CD4-positive, alpha-beta T cell (primary cell): ENCODE measurements around the gene CMTM5. TPM values are rescaled to one million over a fixed set of nuclear protein-coding genes. Genes with fewer than 3 reads are reported as not detected.
"Not testable (repeated sequence)": the region's sequence is repeated elsewhere in the genome, so short reads cannot be mapped to it uniquely, and the experiment has no call there.

Source experiments
- ATAC-seq: fragments of 200-7000 bp; cut with Tn5 transposase; one replicate; pipeline ENCODE4 v1.10.0; 2022; ENCODE audit warnings: mild to moderate bottlenecking; ENCODE audit not compliant: poor library complexity
- CTCF ChIA-PET: fragments of 350-600 bp; sonication (Branson Sonifier 250); formaldehyde crosslinking; loops from one replicate; lab custom pipeline; 2021; ENCODE audit warnings: antibody characterized with exemption, inconsistent platforms; lab: Charles Lee
- POLR2A ChIA-PET: fragments of 350-600 bp; sonication (Branson Sonifier 250); formaldehyde crosslinking; loops from one replicate; lab custom pipeline; 2021; ENCODE audit warnings: antibody characterized with exemption, inconsistent platforms; lab: Charles Lee
- DNase-seq, 14 experiments: peaks; one replicate each; pipeline ENCODE4 v3.0.0-alpha.2; 2013 to 2020; ENCODE audit warnings: mixed read lengths in 2 of 14
- H3K27ac ChIP-seq, 2 donors: one replicate each; pipeline versions ENCODE4 v1.5.1 to v1.7.0; 2013; ENCODE audit warnings: low read length in 2 of 2, low read depth in 1 of 2, mild to moderate bottlenecking in 1 of 2
- H3K27me3 ChIP-seq, 2 experiments: 1 replicate in 1 of 2; 2 replicates in 1 of 2; pipeline versions ENCODE4 v1.6.1 to v1.7.0; 2013; ENCODE audit warnings: low read length in 2 of 2, control low read depth in 1 of 2, mild to moderate bottlenecking in 1 of 2, moderate library complexity in 1 of 2; ENCODE audit not compliant: insufficient read depth in 2 of 2, control insufficient read depth in 1 of 2
- H3K36me3 ChIP-seq: one replicate; pipeline ENCODE4 v1.6.1; 2013; ENCODE audit warnings: low read length, control low read depth; ENCODE audit not compliant: insufficient read depth
- H3K4me1 ChIP-seq: one replicate; pipeline ENCODE4 v1.6.1; 2013; ENCODE audit warnings: low read length, control low read depth; ENCODE audit not compliant: insufficient read depth
- H3K4me3 ChIP-seq: one replicate; pipeline ENCODE4 v1.5.1; 2013; ENCODE audit warnings: mild to moderate bottlenecking, low read length, moderate library complexity
- H3K9me3 ChIP-seq, 2 experiments: 1 replicate in 1 of 2; 2 replicates in 1 of 2; pipeline versions ENCODE4 v1.6.1 to v1.7.0; 2013; ENCODE audit warnings: low read length in 2 of 2, mild to moderate bottlenecking in 2 of 2, control low read depth in 1 of 2, moderate library complexity in 1 of 2; ENCODE audit not compliant: control insufficient read depth in 1 of 2, insufficient read depth in 1 of 2
- H3K27ac Mint-ChIP-seq: one replicate; pipeline ENCODE4 v1.8.0; 2020; ENCODE audit warnings: mixed read lengths
- H3K27me3 Mint-ChIP-seq: one replicate; pipeline ENCODE4 v1.8.0; 2021; ENCODE audit warnings: mixed read lengths
- H3K36me3 Mint-ChIP-seq: one replicate; pipeline ENCODE4 v1.8.0; 2021; ENCODE audit warnings: low read depth, mixed read lengths
- H3K4me1 Mint-ChIP-seq: one replicate; pipeline ENCODE4 v1.8.0; 2021; ENCODE audit warnings: low read depth, mixed read lengths
- H3K4me3 Mint-ChIP-seq: one replicate; pipeline ENCODE4 v1.8.0; 2020; ENCODE audit warnings: mild to moderate bottlenecking, mixed read lengths
- H3K9me3 Mint-ChIP-seq: one replicate; pipeline ENCODE4 v1.8.0; 2020; ENCODE audit warnings: mixed read lengths
- intact Hi-C, 2 experiments: fragments of 100-400 bp; cut with DNase I in 1 of 2; cut with micrococcal nuclease in 1 of 2; formaldehyde crosslinking; loops; one replicate each; pipeline versions ENCODE4 v1.15.1 to v1.9.0; 2023 to 2025; cut with DNase I, micrococcal nuclease
- total RNA-seq, 174 experiments: library from RNA in 2 of 174; stranded (reverse) in 2 of 174; gene quantifications; one replicate each; pipeline ENCODE4 v1.2.3 and lab custom pipeline; 2021 to 2026
- TF ChIP-seq, protein P1 (sequence below): fragments of 200-600 bp; IDR thresholded peaks from one replicate; pipeline ENCODE4 v1.8.0; 2022; ENCODE audit warnings: antibody characterized with exemption, mild to moderate bottlenecking

The CMTM5 gene
- total RNA-seq, 2 experiments from 2014 or later = not detected

- H3K4me1 Mint-ChIP-seq = no peaks in the 10 kb centered on the region
- POLR2A ChIA-PET = no interaction called here
- no peak for ATAC-seq
- DNase-seq = no peak
- Histone ChIP-seq H3K9me3 (no peaks in the 10 kb centered on the region), H3K4me1 (no peaks in the 10 kb centered on the region), H3K36me3 (no peaks in the 10 kb centered on the region), H3K4me3 (no peak overlapping the region), H3K27me3 (peaks cover 0 to 6% of the 10 kb centered on the region in 2 experiments), H3K27ac (no peak overlapping the region)
- H3K4me3 Mint-ChIP-seq = no peak overlapping the region
- no peaks in the 10 kb centered on the region for H3K9me3 Mint-ChIP-seq
- no peaks in the 10 kb centered on the region for H3K27me3 Mint-ChIP-seq
- TF ChIP-seq, protein P1, sequence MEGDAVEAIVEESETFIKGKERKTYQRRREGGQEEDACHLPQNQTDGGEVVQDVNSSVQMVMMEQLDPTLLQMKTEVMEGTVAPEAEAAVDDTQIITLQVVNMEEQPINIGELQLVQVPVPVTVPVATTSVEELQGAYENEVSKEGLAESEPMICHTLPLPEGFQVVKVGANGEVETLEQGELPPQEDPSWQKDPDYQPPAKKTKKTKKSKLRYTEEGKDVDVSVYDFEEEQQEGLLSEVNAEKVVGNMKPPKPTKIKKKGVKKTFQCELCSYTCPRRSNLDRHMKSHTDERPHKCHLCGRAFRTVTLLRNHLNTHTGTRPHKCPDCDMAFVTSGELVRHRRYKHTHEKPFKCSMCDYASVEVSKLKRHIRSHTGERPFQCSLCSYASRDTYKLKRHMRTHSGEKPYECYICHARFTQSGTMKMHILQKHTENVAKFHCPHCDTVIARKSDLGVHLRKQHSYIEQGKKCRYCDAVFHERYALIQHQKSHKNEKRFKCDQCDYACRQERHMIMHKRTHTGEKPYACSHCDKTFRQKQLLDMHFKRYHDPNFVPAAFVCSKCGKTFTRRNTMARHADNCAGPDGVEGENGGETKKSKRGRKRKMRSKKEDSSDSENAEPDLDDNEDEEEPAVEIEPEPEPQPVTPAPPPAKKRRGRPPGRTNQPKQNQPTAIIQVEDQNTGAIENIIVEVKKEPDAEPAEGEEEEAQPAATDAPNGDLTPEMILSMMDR = no peak
- intact Hi-C loops = no loop called here
- CTCF ChIA-PET = no interaction called here
- no peaks in the 10 kb centered on the region for H3K36me3 Mint-ChIP-seq
- no peak overlapping the region for H3K27ac Mint-ChIP-seq
Measured at GRCh38 chr14:23389396-23389795, 12.6 kb downstream of the CMTM5 start.

GRCh38 chr14:23389871-23390270, 13.0 kb downstream of the CMTM5 start:
- ATAC-seq, H3K27ac Mint-ChIP-seq, H3K27ac ChIP-seq, intact Hi-C loops, H3K4me3 Mint-ChIP-seq, DNase-seq, H3K9me3 ChIP-seq, H3K4me1 ChIP-seq, CTCF ChIA-PET, H3K4me1 Mint-ChIP-seq, H3K9me3 Mint-ChIP-seq, H3K27me3 Mint-ChIP-seq, H3K27me3 ChIP-seq, POLR2A ChIA-PET, H3K36me3 ChIP-seq, H3K4me3 ChIP-seq, H3K36me3 Mint-ChIP-seq: not testable (repeated sequence)

DNA sequence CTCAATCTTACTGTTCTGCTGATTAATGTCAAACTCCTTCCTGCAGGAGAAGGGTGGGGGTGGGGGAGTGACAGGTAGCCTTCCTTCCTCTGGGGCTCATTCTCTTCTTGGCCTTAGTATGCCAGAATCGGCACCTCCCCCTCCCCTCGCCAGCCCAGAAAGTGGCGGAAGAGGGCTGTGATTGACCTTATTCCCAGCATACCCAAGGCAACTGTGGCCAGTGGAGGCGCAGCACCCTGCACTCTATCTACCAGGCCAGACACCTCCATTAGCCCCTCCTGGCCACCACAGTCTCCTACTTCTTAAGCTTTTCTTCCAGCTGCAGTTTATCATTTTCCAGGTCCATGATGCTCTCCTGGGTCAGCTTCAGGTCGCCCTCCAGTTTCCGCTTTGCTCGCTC, 15.8 kb downstream of the CMTM5 start:
- Histone ChIP-seq H3K4me3 (no peak overlapping the region), H3K27me3 (peaks cover 4 to 8% of the 10 kb centered on the region in 2 experiments), H3K27ac (no peak overlapping the region), H3K36me3 (no peaks in the 10 kb centered on the region), H3K9me3 (no peaks in the 10 kb centered on the region), H3K4me1 (no peaks in the 10 kb centered on the region)
- POLR2A ChIA-PET = no interaction called here
- no peak for DNase-seq
- no peak overlapping the region for H3K27ac Mint-ChIP-seq
- peaks cover 3% of the 10 kb centered on the region for H3K27me3 Mint-ChIP-seq
- H3K9me3 Mint-ChIP-seq = no peaks in the 10 kb centered on the region
- ATAC-seq = no peak
- H3K4me3 Mint-ChIP-seq = no peak overlapping the region
- no peaks in the 10 kb centered on the region for H3K4me1 Mint-ChIP-seq
- TF ChIP-seq, protein P1 = no peak
- CTCF ChIA-PET = no interaction called here
- intact Hi-C loops = no loop called here
- H3K36me3 Mint-ChIP-seq = no peaks in the 10 kb centered on the region

GRCh38 chr14:23396126-23396525, 19.3 kb downstream of the CMTM5 start:
- Histone ChIP-seq H3K9me3 (no peaks in the 10 kb centered on the region), H3K4me3 (no peak overlapping the region), H3K27me3 (peaks cover 4 to 8% of the 10 kb centered on the region in 2 experiments), H3K36me3 (no peaks in the 10 kb centered on the region), H3K27ac (no peak overlapping the region), H3K4me1 (no peaks in the 10 kb centered on the region)
- no peak for ATAC-seq
- Mint-ChIP-seq H3K27ac (no peak overlapping the region), H3K9me3 (no peaks in the 10 kb centered on the region), H3K27me3 (peaks cover 3% of the 10 kb centered on the region), H3K36me3 (no peaks in the 10 kb centered on the region), H3K4me3 (no peak overlapping the region), H3K4me1 (no peaks in the 10 kb centered on the region)
- POLR2A ChIA-PET = no interaction called here
- TF ChIP-seq, protein P1 = no peak
- intact Hi-C loops = no loop called here
- no peak for DNase-seq
- CTCF ChIA-PET = no interaction called here
